ENCODE results near the gene WASL. TPM values are rescaled to one million over a fixed set of nuclear protein-coding genes. Genes with fewer than 3 reads are reported as not detected.
A peak's percentile ranks its signal among the peaks of the same experiment; 100 is the strongest.

WASL gene
- total RNA-seq, 1 donor from 2014 or later = 10.5 TPM

DNA sequence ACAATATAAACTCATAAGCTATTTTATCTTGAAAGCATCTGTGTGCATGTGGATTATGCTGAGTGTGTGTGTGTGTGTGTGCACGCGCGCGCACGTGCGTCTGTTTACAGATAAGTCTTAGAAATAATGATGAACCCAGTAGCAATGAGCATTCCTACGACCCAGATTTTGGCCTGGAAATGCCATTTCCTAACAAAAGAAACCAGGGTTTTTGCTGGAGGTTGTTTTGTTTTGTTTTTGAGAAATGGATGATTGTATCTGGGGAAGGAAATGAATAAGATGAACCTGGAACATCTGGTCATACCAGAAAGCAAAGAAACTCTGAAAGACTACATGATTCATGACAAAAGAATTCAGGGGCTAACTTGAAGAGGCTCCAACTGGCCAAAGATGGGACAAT, 115.2 kb downstream of the WASL start:
- DNase-seq (ENCODE audit: low read depth in 2 of 2) = peak; percentile 10 to 89

DNA sequence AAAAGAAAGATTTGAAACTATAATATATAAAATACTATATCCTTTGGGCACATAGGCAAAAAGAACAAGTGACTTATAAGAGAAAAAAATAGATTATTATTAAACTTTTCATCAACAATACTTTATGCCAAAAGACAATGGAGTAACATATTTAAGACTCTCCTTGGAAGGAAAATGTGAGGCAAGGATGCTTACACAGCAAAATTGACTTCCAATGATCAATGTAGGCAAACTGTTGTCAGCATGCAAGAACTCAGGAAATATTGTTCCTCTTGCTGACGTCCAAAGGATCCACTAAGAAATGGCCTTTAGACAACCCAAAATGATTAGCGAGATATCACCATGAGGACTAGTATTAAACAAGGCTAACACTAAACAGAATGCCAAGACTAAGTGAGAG, 116.0 kb downstream of the WASL start:
- no peak for DNase-seq (ENCODE audit: low read depth in 2 of 2)

Other genes starting within 250 kb of the WASL start
- gene IQUB, start 214.4 kb downstream of the WASL start, total RNA-seq = 0.13 TPM in 2 replicates
- gene NDUFA5, start 191.2 kb downstream of the WASL start, total RNA-seq = 19.7 and 22.0 TPM in 2 replicates
- not detected in 2 replicates for gene ASB15, start 147.2 kb downstream of the WASL start, total RNA-seq
- gene LMOD2, start 93.1 kb downstream of the WASL start, total RNA-seq = not detected in 2 replicates
- gene HYAL4, start 96.2 kb upstream of the WASL start, total RNA-seq = 0.39 and 1.0 TPM in 2 replicates
- gene SPAM1, start 176.2 kb upstream of the WASL start, total RNA-seq = not detected in 2 replicates

All from dermis microvascular lymphatic vessel endothelial cell (primary cell).